DMS79 treated with DMSO at 0.1 percent for 48 hours (cell line): ENCODE measurements around the gene HMX1.
A peak's percentile ranks its signal among the peaks of the same experiment; 100 is the strongest.

Experiments
- DNase-seq: peaks from one replicate; lab custom pipeline; 2025; lab: John Stamatoyannopoulos, UW

HMX1 gene

DNA sequence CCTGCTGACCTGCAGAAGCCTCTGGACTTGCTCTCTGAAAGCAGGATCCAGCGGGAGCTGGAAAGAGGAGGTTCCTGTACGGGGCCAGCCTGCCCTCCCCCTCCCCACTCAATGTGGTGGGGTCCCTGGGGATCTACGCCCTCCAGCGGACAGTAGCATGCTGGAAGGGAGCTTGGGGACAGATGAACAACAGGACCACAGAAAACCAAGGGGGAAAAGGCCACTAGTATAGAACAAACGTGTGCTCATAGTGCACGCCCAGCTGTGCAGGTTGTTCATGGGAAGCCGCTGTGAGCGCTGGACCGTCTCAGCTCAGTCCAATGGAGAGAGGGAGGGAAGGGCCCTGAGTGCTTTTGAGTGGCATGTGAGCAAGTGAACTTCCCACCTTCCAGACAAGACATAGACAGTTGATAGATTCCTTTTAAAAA lies 15.8 kb downstream of the HMX1 start:
- peak; percentile 13 for DNase-seq

DNA sequence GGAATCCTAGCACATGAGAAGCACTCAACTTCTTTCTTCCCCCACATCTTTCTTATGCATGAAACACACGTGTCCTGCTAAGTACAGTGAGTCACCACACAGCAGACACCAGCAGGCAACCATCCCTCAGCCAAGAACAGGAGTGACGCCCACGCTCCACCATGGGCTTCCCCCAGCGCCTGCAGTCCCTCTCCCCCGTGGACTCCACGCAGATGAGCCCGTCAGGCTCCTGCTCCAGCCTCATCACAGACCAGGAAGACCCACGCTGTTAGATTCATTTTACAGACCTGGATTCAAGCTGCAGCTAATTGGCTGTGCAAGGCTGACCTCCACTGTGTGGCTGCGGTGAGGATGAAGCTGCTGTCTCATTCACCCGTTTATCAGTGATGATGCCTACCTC lies 16.7 kb downstream of the HMX1 start:
- no peak for DNase-seq

- DNase-seq = no peak
Measured at GRCh38 chr4:8854016-8854415, 17.6 kb downstream of the HMX1 start.

DNA sequence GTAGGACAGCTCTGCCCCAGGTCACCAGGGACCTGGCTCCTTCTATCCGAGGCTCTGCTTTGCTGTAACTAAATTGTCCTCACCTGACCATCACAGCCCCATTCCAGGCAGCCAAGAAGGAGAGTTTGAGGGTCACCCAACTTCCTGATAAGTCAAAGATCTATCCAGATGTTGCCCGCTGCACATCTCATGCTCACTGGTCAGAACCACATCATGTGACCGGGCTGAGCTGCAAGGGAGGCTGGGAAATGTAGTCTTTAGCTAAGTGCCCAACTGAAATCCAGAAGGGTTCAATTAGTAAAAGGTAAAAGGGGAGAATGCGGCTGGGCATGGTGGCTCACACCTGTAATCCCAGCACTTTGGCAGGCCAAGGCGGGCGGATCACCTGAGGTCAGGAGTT lies 18.4 kb downstream of the HMX1 start:
- DNase-seq = no peak

DNA sequence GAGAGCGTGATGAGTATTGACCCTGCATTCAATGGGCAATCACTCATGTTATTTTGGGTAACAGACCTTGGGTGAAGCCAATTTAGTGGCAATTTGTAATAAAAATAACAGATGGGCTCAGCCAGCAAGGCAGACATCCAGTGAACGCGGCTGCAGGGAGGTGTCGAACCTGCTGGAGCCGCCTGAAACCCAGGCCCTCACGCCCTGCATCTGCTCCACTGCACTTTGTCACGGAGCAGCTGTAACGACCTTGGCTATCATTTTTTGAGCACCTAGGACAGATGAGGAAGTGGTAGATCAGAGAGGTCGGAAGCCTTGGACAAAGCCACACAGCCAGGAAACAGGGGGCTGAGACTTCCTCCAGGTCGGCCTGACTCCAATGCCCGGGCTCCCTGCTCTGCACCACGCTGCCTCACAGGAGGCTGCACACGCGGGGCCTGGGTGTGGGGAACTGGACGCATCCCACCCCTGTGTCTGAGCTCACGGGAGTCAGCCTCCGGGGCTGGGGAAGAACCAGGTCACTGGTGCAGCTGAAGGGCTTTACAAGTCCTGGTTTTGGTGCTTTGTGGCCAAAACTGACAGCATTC lies 19.4 kb downstream of the HMX1 start:
- no peak for DNase-seq

DNA sequence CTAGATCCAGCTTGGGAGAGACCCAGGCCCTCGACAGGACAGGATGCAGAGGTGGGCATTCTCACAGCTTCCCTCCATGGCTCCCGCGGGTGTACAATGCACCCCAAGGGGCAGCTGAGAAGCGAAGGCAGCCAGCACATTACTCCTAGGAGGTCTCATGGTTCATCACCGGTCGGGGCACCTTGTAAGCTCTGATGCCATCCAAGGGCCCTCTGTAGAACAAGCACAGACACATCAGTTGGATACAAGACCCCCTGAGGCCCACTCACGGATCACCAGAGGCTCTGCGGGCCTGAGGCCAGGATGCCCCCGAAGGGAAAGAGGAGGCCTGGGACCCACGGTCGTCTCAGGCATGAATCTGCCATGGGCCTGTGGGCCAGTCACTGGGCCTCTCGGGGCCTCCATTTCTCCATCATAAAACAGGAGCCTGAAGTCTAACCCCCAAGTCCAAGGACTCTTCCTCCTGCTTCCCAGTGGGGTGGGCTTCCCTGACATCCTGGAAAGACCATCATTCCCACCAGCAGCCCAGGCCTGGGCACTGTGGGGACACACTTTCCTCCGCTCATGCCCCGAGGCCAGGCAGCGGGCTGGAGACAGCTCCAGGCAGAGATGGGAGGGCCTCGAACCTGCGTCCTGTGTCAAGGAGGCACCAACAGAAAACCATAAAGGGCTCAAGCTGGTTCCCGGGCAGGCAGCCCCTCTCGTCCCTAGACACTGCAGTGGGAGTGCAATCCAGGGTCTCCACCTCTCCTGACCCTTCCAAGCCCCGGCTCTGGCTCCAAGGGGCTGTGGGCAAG lies 20.1 kb downstream of the HMX1 start:
- DNase-seq = no peak

GRCh38 chr4:8850830-8851188 lies 20.8 kb downstream of the HMX1 start:
- no peak for DNase-seq

GRCh38 chr4:8850074-8850829 lies 21.4 kb downstream of the HMX1 start:
- DNase-seq = no peak

DNA sequence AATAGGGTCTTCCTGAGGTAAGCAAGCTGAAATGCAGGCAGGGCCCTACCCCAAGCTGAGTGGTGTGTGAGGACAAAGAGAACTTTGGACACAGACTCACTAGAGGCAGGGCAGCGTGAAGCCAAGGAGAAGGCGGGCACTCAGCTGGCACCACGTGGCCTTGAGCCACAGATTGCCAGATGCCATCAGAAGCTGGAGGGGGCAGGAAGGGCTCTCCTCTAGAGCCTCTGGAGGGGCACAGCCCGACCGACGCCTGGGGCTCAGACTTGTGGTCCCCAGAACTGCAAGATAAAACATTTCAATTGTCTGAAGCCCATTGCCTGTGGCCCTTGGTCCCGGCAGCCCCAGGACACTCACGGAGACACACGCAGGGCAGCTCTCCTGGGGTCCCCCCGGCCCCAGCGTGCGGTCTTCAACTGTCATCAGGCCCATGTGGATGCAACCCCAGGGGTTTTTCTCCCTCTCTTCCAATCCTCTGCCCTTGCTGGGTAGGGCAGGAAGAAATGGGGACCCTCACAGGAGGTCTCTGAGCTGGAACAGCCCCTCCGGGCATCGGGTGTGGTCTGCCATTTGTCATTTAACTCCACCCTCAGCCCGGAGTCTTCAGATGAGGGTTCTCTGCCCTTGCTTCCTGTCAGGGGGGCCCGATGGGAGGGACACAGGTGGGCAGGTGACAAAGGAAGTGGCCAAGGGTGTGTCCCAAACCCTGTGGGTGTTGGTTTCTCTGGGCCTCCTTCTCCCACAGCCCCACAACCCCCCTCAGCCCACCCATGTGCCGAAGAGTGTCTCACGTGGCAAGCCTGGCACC lies 22.2 kb downstream of the HMX1 start:
- no peak for DNase-seq

GRCh38 chr4:8848507-8849265 lies 23.0 kb downstream of the HMX1 start:
- DNase-seq = no peak

DNA sequence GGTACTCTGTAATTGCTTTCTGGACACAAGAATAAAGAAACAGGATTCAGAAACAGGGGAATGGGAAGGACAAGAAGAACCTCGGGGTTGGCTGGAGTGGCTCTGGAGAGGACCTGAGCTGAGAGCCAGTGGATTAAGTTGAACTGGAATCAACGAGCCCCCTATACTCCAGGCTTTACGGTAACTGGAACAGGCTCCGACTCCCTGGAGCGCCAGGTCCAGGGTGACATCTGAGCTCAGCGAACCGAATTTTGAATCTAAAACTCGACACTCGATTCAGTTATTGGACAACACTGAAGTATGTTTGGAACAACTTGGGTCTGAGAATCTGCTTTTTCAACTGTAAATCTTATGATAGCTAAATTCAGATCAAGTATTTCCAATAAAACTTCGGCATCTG lies 23.9 kb downstream of the HMX1 start:
- DNase-seq = no peak

DNA sequence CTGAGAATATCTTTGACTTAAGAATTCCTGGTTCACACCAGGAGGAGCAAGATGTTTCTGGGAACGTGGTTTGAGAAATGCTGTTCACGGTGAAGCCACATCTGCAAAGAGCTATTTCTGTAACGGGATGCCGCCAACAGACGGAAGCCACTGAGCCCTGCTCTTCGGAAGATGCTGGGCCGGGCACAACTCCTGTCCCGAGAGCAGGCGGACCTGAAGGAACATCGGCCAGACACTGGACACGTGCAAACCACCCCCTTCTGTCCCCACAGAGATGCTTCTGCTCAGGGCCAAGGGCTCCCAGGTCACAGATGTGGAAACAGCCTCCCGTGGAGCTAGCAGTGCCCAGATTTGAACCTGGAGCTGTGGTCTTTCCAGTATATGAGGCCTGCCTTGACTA lies 24.3 kb downstream of the HMX1 start:
- DNase-seq = no peak

- no peak for DNase-seq
Measured at GRCh38 chr4:8846826-8847225, 24.8 kb downstream of the HMX1 start.

DNA sequence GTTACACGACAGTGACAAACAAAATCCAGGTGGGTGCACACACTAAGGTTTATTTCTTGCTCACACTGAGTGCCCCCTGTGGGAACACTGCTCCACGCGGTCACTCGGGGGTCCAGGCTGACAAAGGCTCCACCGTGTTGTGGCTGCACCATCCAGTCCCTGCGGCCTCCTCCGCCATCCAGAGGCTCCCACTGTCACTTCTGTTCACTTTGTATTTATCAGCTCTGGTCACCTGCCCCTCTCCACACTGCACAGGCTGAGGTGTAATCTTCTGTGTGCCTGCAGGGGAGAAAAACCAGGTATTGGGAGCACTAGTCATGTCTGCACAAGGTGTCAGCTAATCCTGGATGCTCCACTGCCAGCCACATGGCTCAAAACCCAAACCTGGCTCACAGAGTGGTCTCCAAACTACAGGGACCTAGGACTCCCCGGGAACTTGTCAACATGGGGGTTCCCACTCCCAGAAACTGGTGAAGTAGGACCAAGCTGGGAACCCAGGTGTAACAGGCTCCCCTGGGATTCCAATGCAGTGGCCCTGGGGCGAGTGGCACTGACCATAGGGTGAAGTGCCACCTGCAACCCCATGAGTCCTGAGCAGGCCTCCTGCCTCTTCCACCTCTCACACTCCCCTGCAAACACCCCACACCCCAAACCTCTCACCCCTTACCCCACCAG lies 25.5 kb downstream of the HMX1 start:
- no peak for DNase-seq

- no peak for DNase-seq
Measured at GRCh38 chr4:8844976-8845690, 26.5 kb downstream of the HMX1 start.

DNA sequence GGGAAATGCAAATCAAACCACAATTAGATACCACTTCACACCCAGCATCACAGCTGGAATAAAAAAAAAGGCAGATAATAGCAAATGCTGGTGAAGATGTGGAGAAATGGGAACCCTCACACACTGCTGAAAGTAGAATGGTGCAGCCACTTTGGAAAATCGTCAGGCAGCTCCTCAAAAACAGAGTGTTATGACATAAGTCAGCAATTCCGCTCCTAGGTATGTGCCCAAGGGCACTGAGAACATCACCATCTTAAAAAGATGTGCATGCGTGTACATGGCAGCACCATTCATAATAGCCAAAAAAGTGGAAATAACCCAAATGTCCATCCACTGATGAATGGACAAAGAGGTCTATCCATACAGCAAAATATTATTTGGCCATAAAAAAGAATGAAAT lies 28.0 kb downstream of the HMX1 start:
- DNase-seq = no peak

GRCh38 chr4:8842614-8843013 lies 29.0 kb downstream of the HMX1 start:
- DNase-seq = no peak

GRCh38 chr4:8841678-8842268 lies 29.9 kb downstream of the HMX1 start:
- no peak for DNase-seq

DNA sequence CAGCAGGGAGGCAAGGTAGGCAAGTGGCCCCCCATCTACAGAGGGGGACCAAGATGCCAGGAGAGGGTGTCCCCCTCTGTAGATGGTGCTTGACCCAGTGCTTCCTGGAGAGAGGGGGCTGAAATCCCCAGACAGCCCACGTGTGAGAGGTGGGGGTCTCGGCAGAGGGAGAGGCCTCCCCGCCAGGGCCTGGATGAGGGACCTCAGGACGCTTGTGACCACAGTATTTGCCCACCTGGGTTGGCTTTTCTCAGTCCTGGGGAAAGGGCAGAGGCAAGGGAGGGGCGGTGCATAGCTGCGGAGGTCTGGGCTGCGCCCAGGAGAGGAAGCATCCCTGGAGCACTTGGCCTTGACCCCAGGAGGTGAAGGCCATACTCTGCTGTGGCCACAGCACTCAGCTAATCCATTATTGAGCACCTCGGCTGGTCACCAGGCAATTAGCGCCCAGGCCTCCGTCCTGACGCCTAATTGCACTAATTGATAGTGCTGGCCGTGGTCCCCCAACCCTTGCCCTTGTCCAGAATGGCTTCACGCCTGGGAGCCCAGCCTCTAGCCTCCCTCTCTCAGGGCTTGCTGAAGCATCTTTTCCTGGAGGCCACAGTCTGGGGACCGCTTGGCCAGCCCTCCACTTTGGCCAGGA lies 30.7 kb downstream of the HMX1 start:
- no peak for DNase-seq
